ENCODE data around the gene PREX1.

DNA sequence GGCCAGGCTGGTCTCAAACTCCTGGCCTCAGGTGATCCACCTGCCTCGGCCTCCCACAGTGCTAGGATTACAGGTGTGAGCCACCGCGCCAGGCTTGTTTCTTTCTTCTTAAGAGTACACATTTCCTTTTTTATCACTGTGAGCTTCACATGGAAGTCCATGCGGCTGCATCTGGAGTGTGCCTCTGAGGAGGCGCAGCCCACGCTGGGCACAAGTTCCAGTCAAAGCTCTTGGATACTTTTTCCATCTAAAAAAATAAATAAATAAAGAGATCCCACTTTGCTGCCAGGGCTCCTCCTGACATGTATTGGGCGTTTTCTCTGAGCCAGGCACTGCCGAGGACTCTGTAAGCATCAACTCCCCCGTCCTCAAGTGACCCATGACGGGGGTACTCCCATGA is 123.0 kb downstream of the PREX1 start:
- TF ChIP-seq POLR2AphosphoS5 (IDR thresholded peaks at IDR 0.05; ENCODE audit: low read depth, low read length) (no peak), SIN3A (IDR thresholded peaks at IDR 0.05; ENCODE audit: borderline replicate concordance, insufficient read depth, low read depth, low read length) (no peak), TCF7L2 (IDR thresholded peaks at IDR 0.05; ENCODE audit: low read depth, low read length) (no peak)
- TF ChIP-seq, protein P1, sequence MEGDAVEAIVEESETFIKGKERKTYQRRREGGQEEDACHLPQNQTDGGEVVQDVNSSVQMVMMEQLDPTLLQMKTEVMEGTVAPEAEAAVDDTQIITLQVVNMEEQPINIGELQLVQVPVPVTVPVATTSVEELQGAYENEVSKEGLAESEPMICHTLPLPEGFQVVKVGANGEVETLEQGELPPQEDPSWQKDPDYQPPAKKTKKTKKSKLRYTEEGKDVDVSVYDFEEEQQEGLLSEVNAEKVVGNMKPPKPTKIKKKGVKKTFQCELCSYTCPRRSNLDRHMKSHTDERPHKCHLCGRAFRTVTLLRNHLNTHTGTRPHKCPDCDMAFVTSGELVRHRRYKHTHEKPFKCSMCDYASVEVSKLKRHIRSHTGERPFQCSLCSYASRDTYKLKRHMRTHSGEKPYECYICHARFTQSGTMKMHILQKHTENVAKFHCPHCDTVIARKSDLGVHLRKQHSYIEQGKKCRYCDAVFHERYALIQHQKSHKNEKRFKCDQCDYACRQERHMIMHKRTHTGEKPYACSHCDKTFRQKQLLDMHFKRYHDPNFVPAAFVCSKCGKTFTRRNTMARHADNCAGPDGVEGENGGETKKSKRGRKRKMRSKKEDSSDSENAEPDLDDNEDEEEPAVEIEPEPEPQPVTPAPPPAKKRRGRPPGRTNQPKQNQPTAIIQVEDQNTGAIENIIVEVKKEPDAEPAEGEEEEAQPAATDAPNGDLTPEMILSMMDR (IDR thresholded peaks at IDR 0.05) = no peak
- TF ChIP-seq, protein P2, sequence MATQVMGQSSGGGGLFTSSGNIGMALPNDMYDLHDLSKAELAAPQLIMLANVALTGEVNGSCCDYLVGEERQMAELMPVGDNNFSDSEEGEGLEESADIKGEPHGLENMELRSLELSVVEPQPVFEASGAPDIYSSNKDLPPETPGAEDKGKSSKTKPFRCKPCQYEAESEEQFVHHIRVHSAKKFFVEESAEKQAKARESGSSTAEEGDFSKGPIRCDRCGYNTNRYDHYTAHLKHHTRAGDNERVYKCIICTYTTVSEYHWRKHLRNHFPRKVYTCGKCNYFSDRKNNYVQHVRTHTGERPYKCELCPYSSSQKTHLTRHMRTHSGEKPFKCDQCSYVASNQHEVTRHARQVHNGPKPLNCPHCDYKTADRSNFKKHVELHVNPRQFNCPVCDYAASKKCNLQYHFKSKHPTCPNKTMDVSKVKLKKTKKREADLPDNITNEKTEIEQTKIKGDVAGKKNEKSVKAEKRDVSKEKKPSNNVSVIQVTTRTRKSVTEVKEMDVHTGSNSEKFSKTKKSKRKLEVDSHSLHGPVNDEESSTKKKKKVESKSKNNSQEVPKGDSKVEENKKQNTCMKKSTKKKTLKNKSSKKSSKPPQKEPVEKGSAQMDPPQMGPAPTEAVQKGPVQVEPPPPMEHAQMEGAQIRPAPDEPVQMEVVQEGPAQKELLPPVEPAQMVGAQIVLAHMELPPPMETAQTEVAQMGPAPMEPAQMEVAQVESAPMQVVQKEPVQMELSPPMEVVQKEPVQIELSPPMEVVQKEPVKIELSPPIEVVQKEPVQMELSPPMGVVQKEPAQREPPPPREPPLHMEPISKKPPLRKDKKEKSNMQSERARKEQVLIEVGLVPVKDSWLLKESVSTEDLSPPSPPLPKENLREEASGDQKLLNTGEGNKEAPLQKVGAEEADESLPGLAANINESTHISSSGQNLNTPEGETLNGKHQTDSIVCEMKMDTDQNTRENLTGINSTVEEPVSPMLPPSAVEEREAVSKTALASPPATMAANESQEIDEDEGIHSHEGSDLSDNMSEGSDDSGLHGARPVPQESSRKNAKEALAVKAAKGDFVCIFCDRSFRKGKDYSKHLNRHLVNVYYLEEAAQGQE (IDR thresholded peaks at IDR 0.05; ENCODE audit: insufficient read depth in 1 of 2, low read depth in 2 of 2, low read length in 1 of 2) = no peak

Data from Panc1 (cell line).